MM.1S (cell line): ENCODE data around the gene NIPAL4.

Experiments
- DNase-seq: peaks from one replicate; pipeline ENCODE4 v3.0.0-alpha.2; 2015
- H2AFZ ChIP-seq: fragments of 300-600 bp; sonication (generic); 2 replicates; pipeline ENCODE4 v1.6.0; 2016; ENCODE audit warnings: antibody characterized with exemption, low read length
- H3F3A ChIP-seq: fragments of 300-600 bp; sonication (generic); 2 replicates; pipeline ENCODE4 v1.6.1; 2016; ENCODE audit warnings: mild to moderate bottlenecking, antibody characterized with exemption, low read length, moderate library complexity, mixed read lengths; ENCODE audit not compliant: insufficient read depth
- H3K27ac ChIP-seq: fragments of 300-600 bp; sonication (generic); 2 replicates; pipeline ENCODE4 v1.5.1; 2016; ENCODE audit warnings: mild to moderate bottlenecking, low read length
- H3K27me3 ChIP-seq: fragments of 300-600 bp; sonication (generic); replicated peaks from 2 replicates; pipeline ENCODE4 v1.6.0; 2016; ENCODE audit warnings: low read length; ENCODE audit not compliant: insufficient read depth
- H3K36me3 ChIP-seq: fragments of 300-600 bp; sonication (generic); replicated peaks from 2 replicates; pipeline ENCODE4 v1.6.1; 2016; ENCODE audit warnings: mild to moderate bottlenecking, low read length, mixed read lengths; ENCODE audit not compliant: insufficient read depth
- H3K4me1 ChIP-seq: fragments of 300-600 bp; sonication (generic); 2 replicates; pipeline ENCODE4 v1.6.1; 2016; ENCODE audit warnings: low read length, mixed read lengths
- H3K4me2 ChIP-seq: fragments of 300-600 bp; sonication (generic); 2 replicates; pipeline ENCODE4 v1.6.0; 2016; ENCODE audit warnings: low read depth, low read length
- H3K4me3 ChIP-seq: fragments of 300-600 bp; sonication (generic); 2 replicates; pipeline ENCODE4 v1.5.1; 2016; ENCODE audit warnings: low read length, mixed read lengths
- H3K79me2 ChIP-seq: fragments of 300-600 bp; sonication (generic); 2 replicates; pipeline ENCODE4 v1.6.1; 2016; ENCODE audit warnings: mixed run types, low read length, mixed read lengths
- H3K9ac ChIP-seq: fragments of 300-600 bp; sonication (generic); 2 replicates; pipeline ENCODE4 v1.6.1; 2016; ENCODE audit warnings: low read length, mixed read lengths
- H3K9me2 ChIP-seq: fragments of 300-600 bp; sonication (generic); replicated peaks from 2 replicates; pipeline ENCODE4 v1.6.1; 2016; ENCODE audit warnings: mild to moderate bottlenecking, low read length, mixed read lengths; ENCODE audit not compliant: insufficient read depth
- H3K9me3 ChIP-seq: fragments of 300-600 bp; sonication (generic); replicated peaks from 2 replicates; pipeline ENCODE4 v1.6.1; 2016; ENCODE audit warnings: mild to moderate bottlenecking, low read length, mixed read lengths; ENCODE audit not compliant: insufficient read depth
- H4K20me1 ChIP-seq: fragments of 300-600 bp; sonication (generic); 2 replicates; pipeline ENCODE4 v1.6.1; 2016; ENCODE audit warnings: mild to moderate bottlenecking, low read length, moderate library complexity, mixed read lengths; ENCODE audit not compliant: insufficient read depth
- EZH2 ChIP-seq: fragments of 300-600 bp; sonication (generic); optimal IDR thresholded peaks from 2 replicates; pipeline ENCODE3; 2017; ENCODE audit warnings: low read depth, mild to moderate bottlenecking, antibody characterized with exemption, low read length, mixed read lengths
- EZH2phosphoT487 ChIP-seq: fragments of 300-600 bp; sonication (generic); IDR thresholded peaks from 2 replicates; pipeline ENCODE4 v1.6.1; 2018; ENCODE audit warnings: antibody characterized with exemption, low read length
- TF ChIP-seq, protein P1 (sequence below): fragments of 300-600 bp; sonication (generic); IDR thresholded peaks from 2 replicates; pipeline ENCODE4 v1.5.1; 2016; ENCODE audit warnings: antibody characterized with exemption, low read length, mixed read lengths

Gene NIPAL4

DNA sequence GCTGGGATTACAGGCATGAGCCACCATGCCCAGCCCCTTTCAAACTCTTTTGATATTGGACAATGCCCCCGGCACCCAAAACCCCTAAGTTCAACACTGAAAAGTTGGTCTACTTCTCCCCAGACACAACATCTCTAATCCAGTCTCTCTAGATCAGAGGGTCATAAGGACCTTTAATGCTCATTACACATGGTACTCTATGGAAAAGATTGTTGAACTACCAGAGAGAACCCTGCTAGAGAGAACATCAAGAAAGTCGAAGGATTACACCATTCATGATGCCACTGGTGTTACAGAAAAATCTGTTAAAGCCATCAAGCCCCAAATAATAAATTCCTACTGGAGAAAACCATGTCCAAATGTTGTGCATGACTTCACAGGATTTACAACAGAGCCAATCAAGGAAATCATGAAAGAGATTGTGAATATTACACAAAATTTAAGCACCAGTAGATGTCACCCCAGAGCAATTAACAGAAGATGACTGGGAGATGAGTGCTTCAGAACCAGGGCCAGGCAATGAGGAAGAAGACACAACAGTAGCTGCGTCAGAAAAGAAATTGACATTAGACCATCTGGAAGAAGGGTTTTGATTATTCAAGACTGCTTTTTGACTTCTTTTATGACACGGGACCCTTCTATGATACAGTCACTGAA is 28.3 kb upstream of the NIPAL4 start:
- Histone ChIP-seq H2AFZ (no peak overlapping the region), H3K4me1 (no peaks in the 10 kb centered on the region), H3K9me2 (no peaks in the 10 kb centered on the region), H3K27me3 (no peaks in the 10 kb centered on the region), H3F3A (no peaks in the 10 kb centered on the region), H4K20me1 (no peaks in the 10 kb centered on the region), H3K79me2 (no peaks in the 10 kb centered on the region), H3K27ac (no peak overlapping the region), H3K9ac (no peak overlapping the region), H3K4me2 (no peak overlapping the region), H3K4me3 (no peak overlapping the region), H3K36me3 (no peaks in the 10 kb centered on the region), H3K9me3 (no peaks in the 10 kb centered on the region)
- peak; percentile 53 for DNase-seq
- no peak for TF ChIP-seq EZH2phosphoT487
- TF ChIP-seq, protein P1, sequence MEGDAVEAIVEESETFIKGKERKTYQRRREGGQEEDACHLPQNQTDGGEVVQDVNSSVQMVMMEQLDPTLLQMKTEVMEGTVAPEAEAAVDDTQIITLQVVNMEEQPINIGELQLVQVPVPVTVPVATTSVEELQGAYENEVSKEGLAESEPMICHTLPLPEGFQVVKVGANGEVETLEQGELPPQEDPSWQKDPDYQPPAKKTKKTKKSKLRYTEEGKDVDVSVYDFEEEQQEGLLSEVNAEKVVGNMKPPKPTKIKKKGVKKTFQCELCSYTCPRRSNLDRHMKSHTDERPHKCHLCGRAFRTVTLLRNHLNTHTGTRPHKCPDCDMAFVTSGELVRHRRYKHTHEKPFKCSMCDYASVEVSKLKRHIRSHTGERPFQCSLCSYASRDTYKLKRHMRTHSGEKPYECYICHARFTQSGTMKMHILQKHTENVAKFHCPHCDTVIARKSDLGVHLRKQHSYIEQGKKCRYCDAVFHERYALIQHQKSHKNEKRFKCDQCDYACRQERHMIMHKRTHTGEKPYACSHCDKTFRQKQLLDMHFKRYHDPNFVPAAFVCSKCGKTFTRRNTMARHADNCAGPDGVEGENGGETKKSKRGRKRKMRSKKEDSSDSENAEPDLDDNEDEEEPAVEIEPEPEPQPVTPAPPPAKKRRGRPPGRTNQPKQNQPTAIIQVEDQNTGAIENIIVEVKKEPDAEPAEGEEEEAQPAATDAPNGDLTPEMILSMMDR: peak; percentile 57

DNA sequence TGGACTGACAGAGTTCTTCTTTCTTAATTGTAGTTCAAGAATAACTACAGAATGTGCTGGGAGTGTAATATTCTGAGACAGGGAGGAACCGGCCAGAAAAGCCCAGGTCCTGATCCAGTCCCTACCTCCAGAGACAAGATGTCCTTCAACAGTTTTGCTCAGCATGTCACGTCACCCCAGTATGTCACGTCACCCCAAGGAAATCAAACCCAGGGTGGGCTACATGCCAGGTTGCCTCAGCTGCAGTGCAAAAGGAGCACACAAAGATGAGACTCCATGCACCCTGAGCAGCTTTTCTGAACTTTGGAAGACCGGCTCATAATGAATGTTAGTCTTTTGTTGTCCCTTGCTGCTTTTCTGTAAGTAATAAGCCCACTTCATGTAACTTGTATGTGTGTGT is 25.9 kb upstream of the NIPAL4 start:
- TF ChIP-seq, protein P1: no peak
- TF ChIP-seq EZH2phosphoT487 (no peak), EZH2 (no peak)
- H3K27ac ChIP-seq: no peak overlapping the region
- H3K4me2 ChIP-seq: no peak overlapping the region
- H3K79me2 ChIP-seq: no peaks in the 10 kb centered on the region
- no peaks in the 10 kb centered on the region for H3K27me3 ChIP-seq
- no peaks in the 10 kb centered on the region for H3F3A ChIP-seq
- H3K9ac ChIP-seq: no peak overlapping the region
- no peaks in the 10 kb centered on the region for H3K36me3 ChIP-seq
- H2AFZ ChIP-seq: no peak overlapping the region
- no peak overlapping the region for H3K4me3 ChIP-seq
- H3K9me3 ChIP-seq: no peaks in the 10 kb centered on the region
- DNase-seq: no peak
- H3K4me1 ChIP-seq: no peaks in the 10 kb centered on the region
- no peaks in the 10 kb centered on the region for H4K20me1 ChIP-seq
- H3K9me2 ChIP-seq: no peaks in the 10 kb centered on the region

DNA sequence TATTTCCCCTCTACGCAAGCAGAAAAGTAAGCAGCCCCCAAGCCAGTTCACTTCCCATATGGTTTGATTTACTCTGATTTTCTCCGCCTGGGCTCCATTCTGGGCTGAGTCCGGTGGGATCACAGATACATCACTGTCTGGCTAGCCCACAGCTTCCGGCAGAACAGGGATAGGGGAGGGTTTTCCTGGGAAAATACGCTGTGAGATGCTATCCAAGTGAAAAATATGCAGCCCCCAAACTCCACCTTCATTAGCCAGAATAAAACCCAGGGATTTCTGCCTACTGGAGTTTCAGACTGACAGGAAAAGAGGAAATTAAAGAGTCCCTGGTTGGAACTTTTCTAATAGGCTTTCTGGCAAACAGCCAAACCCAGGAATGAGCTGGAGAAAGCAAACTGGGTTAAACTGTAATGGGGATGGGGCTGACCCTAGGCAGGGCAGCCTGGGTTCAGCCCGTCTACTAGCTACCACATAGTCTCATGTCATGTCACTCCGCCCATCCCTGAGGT is 16.9 kb upstream of the NIPAL4 start:
- no peak overlapping the region for H2AFZ ChIP-seq
- DNase-seq: no peak

More for the DNA sequence above, 16.9 kb upstream of the NIPAL4 start:
- no peaks in the 10 kb centered on the region for H4K20me1 ChIP-seq
- no peaks in the 10 kb centered on the region for H3K9me2 ChIP-seq
- no peaks in the 10 kb centered on the region for H3K36me3 ChIP-seq
- H3K79me2 ChIP-seq: no peaks in the 10 kb centered on the region
- H3K4me3 ChIP-seq: no peak overlapping the region
- no peaks in the 10 kb centered on the region for H3F3A ChIP-seq
- no peaks in the 10 kb centered on the region for H3K4me1 ChIP-seq
- TF ChIP-seq EZH2phosphoT487 (no peak), EZH2 (no peak)
- TF ChIP-seq, protein P1: no peak
- H3K4me2 ChIP-seq: no peak overlapping the region
- H3K9me3 ChIP-seq: no peaks in the 10 kb centered on the region
- H3K27me3 ChIP-seq: no peaks in the 10 kb centered on the region
- H3K9ac ChIP-seq: no peak overlapping the region
- H3K27ac ChIP-seq: no peak overlapping the region
